NCI-H1694 treated with DMSO at 0.1 percent for 48 hours (cell line): ENCODE data around the gene ADRA2C.

Experiments used
- DNase-seq: peaks from one replicate; lab custom pipeline; 2025; lab: John Stamatoyannopoulos, UW

The ADRA2C gene

GRCh38 chr4:3733195-3733594 is 33.0 kb upstream of the ADRA2C start:
- DNase-seq, result no peak

GRCh38 chr4:3735196-3735595 is 31.0 kb upstream of the ADRA2C start:
- no peak for DNase-seq

- DNase-seq, result no peak
These were observed 29.9 kb upstream of the ADRA2C start for GRCh38 chr4:3736290-3736689.

GRCh38 chr4:3736806-3737205 is 29.4 kb upstream of the ADRA2C start:
- DNase-seq, result no peak

GRCh38 chr4:3739577-3739976 is 26.6 kb upstream of the ADRA2C start:
- DNase-seq, result no peak

GRCh38 chr4:3740256-3740655 is 25.9 kb upstream of the ADRA2C start:
- no peak for DNase-seq

GRCh38 chr4:3741217-3742011 is 24.8 kb upstream of the ADRA2C start:
- DNase-seq, result no peak

GRCh38 chr4:3742610-3743009 is 23.6 kb upstream of the ADRA2C start:
- DNase-seq, result no peak

GRCh38 chr4:3744232-3744631 is 22.0 kb upstream of the ADRA2C start:
- no peak for DNase-seq

- no peak for DNase-seq
These were observed 21.3 kb upstream of the ADRA2C start for GRCh38 chr4:3744901-3745300.

- no peak for DNase-seq
These were observed 20.1 kb upstream of the ADRA2C start for GRCh38 chr4:3745886-3746656.

- DNase-seq, result no peak
These were observed 19.2 kb upstream of the ADRA2C start for GRCh38 chr4:3746701-3747580.

- DNase-seq, result no peak
These were observed 18.6 kb upstream of the ADRA2C start for GRCh38 chr4:3747581-3747904.

GRCh38 chr4:3748136-3748898 is 17.9 kb upstream of the ADRA2C start:
- no peak for DNase-seq

GRCh38 chr4:3749081-3749480 is 17.1 kb upstream of the ADRA2C start:
- no peak for DNase-seq

GRCh38 chr4:3750334-3750733 is 15.9 kb upstream of the ADRA2C start:
- no peak for DNase-seq

- DNase-seq, result no peak
These were observed 14.2 kb upstream of the ADRA2C start for GRCh38 chr4:3752022-3752421.

- no peak for DNase-seq
These were observed 12.3 kb upstream of the ADRA2C start for GRCh38 chr4:3753726-3754412.

GRCh38 chr4:3756343-3757059 is 9.7 kb upstream of the ADRA2C start:
- DNase-seq, result no peak

GRCh38 chr4:3759236-3759635 is 6.9 kb upstream of the ADRA2C start:
- no peak for DNase-seq

GRCh38 chr4:3760346-3760745 is 5.8 kb upstream of the ADRA2C start:
- no peak for DNase-seq
